Astrocyte of the cerebellum (primary cell): ENCODE measurements around the gene MKI67.
A peak's percentile ranks its signal among the peaks of the same experiment; 100 is the strongest.

Experiments
- DNase-seq: peaks from one replicate; pipeline ENCODE4 v3.0.0-alpha.2; 2011; ENCODE audit warnings: low read depth
- H3K4me3 ChIP-seq: 2 replicates; pipeline ENCODE4 v1.5.1; 2011; ENCODE audit warnings: mild to moderate bottlenecking, low read depth, low read length, moderate library complexity
- in situ Hi-C: cut with HindIII; loops from 2 replicates; pipeline ENCODE4 v1.10.0; 2017; ENCODE audit warnings: low sequenced_read_pairs
- TF ChIP-seq, protein P1 (sequence below): IDR thresholded peaks from 2 replicates; pipeline ENCODE4 v1.5.1; 2012; ENCODE audit warnings: low read length, low read depth, moderate library complexity, mild to moderate bottlenecking; ENCODE audit errors: missing control alignments

Gene MKI67

DNA sequence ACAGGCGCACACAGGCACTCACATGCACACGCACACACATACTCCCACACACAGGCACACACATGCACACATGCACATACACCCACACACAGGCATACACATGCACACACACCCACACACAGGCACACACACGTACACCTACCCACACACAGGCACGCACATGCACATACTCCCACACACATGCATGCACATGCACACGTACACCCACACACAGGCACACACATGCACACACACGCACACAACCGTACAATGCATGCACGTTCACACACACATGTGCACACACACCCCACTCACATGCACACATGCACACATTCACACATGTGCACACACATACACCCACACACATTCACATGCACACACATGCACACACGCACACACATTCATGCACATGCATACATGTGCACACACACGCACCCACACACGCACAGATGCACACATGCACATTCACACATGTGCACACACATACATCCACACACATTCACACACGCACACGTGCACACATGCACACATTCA lies 59.3 kb downstream of the MKI67 start:
- TF ChIP-seq, protein P1, sequence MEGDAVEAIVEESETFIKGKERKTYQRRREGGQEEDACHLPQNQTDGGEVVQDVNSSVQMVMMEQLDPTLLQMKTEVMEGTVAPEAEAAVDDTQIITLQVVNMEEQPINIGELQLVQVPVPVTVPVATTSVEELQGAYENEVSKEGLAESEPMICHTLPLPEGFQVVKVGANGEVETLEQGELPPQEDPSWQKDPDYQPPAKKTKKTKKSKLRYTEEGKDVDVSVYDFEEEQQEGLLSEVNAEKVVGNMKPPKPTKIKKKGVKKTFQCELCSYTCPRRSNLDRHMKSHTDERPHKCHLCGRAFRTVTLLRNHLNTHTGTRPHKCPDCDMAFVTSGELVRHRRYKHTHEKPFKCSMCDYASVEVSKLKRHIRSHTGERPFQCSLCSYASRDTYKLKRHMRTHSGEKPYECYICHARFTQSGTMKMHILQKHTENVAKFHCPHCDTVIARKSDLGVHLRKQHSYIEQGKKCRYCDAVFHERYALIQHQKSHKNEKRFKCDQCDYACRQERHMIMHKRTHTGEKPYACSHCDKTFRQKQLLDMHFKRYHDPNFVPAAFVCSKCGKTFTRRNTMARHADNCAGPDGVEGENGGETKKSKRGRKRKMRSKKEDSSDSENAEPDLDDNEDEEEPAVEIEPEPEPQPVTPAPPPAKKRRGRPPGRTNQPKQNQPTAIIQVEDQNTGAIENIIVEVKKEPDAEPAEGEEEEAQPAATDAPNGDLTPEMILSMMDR = no peak
- in situ Hi-C loops = no loop called here
- no peak for DNase-seq
- no peak overlapping the region for H3K4me3 ChIP-seq

DNA sequence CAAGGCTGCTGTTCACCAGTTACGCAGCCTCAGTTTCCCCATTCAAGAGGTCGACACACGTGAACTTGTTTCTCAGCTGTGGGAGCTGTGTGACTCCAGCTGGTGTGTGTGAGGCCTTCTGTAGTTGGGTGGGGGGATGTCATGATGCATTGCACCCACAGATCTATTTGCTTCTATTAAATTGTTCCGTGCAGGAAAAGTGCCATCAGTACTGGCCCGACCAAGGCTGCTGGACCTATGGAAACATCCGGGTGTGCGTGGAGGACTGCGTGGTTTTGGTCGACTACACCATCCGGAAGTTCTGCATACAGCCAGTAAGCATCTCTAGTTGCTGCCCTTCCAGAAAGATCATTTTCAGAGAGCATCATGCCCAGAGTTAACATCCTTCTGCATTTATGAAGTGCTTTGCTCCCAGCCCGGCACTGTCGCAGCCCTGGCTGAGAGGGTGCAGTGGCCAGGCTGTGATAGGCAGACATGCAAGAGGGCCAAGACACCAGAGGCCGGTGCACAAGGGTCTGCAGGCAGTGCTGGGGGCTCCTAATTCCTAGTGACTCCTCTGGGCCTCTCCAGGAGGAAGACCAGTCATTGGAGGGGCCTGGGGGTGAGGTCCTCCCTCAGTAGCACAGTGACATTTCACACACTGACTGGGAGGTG lies 60.2 kb downstream of the MKI67 start:
- TF ChIP-seq, protein P1 = no peak
- H3K4me3 ChIP-seq = no peak overlapping the region
- in situ Hi-C loops = no loop called here
- no peak for DNase-seq

DNA sequence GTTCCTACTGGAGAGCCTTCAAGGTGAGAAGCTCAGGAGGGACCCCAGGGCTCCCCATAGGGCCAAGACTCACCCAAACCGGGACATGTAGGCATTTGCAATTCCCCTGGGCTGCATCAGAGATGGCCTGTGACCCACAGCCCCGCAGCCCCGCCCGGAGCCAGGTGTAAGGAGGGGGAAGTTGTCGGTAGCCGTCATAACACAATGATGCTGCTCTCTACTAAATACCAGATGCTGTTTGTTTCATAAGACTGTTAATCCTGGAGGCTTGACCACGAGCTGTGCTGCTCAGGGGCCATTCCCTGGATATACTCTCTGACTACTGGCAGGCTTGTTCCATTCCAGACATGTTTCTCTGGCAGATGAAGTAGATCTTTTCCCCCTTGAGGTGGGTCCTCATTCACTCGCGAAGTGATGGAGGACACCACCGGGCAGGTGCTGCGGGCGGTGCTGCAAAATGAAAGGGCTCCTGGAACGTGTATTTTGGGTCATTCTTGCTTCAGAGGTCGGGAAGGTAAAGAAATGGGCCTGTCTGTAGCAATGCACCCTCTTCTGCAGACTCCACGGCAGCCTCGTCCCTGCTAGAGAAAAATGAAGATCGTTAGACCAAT lies 61.1 kb downstream of the MKI67 start:
- in situ Hi-C loops = no loop called here
- no peak for DNase-seq
- H3K4me3 ChIP-seq = no peak overlapping the region

DNA sequence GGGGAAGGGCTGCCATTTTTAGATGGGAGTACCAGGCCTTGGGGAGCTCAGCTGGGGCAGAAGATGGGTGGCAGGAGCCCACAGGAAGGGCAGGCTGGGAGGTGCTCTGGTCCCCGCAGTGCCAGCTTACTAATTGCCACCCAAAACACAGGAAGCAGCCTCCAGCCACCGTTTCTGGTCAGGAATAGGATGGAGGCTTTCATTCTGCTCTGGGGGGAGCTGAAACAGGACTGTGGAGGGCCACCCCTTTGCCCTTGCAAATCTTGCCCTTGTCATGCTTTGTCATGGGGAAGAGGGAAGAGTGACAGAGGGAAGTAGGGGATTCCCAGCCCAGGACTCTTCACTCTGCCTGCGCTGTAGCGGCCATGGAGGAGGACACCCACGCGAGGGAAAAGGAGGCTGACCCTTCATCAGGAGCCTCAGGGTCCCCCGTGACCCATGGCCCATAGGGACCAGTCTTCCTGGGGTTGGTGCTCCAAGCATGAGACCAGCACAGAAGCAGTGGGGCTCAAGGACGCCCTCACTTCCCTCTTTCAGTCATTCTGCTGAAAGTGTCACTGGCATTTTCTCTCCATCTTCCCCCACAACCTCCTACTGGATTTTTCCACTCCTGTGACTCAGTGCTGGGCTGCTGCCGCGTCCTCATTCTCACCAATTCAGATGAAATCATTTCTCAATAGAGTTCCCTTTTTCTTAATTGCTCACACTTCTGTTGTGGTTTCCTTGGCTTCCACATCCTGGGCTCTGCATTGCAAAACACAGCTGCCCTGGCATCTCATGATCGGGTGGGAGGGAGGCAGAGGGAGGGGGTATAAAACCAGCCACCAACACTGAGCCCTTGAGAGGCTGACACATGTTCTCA lies 61.9 kb downstream of the MKI67 start:
- DNase-seq = peak; percentile 52
- in situ Hi-C loops = no loop called here
- no peak overlapping the region for H3K4me3 ChIP-seq
- TF ChIP-seq, protein P1 = no peak

More for the DNA sequence above, 61.1 kb downstream of the MKI67 start:
- TF ChIP-seq, protein P1 = no peak

DNA sequence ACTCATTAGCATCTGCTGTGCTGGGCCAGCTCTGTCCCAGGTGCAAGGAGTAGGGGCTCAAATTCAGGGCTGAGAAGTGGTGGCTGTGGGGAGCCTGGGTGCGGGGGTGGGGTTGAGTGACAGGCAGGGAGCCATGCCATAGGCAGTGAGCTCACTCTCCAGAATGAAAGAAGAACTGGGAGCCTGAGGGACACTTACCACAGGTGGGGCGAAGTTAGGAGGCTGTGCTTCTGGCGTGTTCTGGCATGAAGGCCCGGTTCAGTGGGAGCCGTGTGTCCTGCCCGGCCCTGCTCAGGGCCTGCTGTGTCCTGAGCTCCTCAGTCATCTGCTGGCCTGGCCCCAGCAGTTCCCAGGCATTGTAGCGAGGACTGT lies 62.5 kb downstream of the MKI67 start:
- H3K4me3 ChIP-seq = no peak overlapping the region
- TF ChIP-seq, protein P1 = no peak
- no peak for DNase-seq
- in situ Hi-C loops = no loop called here

DNA sequence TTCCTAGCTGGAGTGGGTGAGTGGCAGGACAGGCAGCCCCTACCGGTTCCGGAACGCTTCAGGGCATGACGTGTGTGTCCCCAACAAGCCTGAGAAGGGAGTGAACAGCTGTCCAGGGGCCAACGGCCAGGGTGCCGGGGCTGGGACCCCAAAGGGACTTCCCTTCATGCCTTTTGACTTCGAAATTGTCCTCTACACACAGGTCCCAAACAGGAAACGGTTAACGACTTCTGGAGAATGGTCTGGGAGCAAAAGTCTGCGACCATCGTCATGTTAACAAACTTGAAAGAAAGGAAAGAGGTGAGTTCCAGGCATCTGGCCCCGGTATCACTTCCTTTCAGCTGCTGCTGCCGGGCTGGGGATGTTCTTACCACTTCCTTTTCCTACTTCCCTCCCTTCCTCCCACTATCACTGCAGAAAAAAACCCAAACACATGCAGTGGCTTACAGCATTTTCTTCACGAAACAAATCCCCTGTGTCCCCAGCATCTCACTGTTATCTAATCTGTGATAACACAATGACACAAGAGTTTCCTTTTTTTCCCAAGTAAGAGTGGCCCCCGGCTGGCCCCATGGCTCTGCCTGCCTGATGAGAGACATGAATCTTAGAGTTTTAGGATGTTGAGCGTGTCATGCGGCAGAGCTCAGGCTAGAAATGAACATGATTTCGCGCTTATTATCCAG lies 63.2 kb downstream of the MKI67 start:
- TF ChIP-seq, protein P1 = no peak
- no peak for DNase-seq
- in situ Hi-C loops = no loop called here
- no peak overlapping the region for H3K4me3 ChIP-seq
